ENCODE data around the gene FCHSD1.

FCHSD1 gene

GRCh38 chr5:141598391-141599345 lies 52.5 kb downstream of the FCHSD1 start:
- no peak for TF ChIP-seq CTCF (IDR thresholded peaks at IDR 0.05; ENCODE audit: low read length, missing control alignments)
- H3K4me3 ChIP-seq (replicated peaks; ENCODE audit: low read depth, low read length) = no peak overlapping the region
- DNase-seq (ENCODE audit: low read depth) = no peak

- no peak for TF ChIP-seq CTCF (IDR thresholded peaks at IDR 0.05; ENCODE audit: low read length, missing control alignments)
- H3K4me3 ChIP-seq (replicated peaks; ENCODE audit: low read depth, low read length) = no peak overlapping the region
- DNase-seq (ENCODE audit: low read depth) = no peak
Measured at GRCh38 chr5:141597814-141598213, 53.4 kb downstream of the FCHSD1 start.

GRCh38 chr5:141597394-141597793 lies 53.8 kb downstream of the FCHSD1 start:
- no peak overlapping the region for H3K4me3 ChIP-seq (replicated peaks; ENCODE audit: low read depth, low read length)
- no peak for TF ChIP-seq CTCF (IDR thresholded peaks at IDR 0.05; ENCODE audit: low read length, missing control alignments)
- no peak for DNase-seq (ENCODE audit: low read depth)

- H3K4me3 ChIP-seq (replicated peaks; ENCODE audit: low read depth, low read length) = no peak overlapping the region
- DNase-seq (ENCODE audit: low read depth) = no peak
- no peak for TF ChIP-seq CTCF (IDR thresholded peaks at IDR 0.05; ENCODE audit: low read length, missing control alignments)
Measured at GRCh38 chr5:141596867-141597266, 54.4 kb downstream of the FCHSD1 start.

DNA sequence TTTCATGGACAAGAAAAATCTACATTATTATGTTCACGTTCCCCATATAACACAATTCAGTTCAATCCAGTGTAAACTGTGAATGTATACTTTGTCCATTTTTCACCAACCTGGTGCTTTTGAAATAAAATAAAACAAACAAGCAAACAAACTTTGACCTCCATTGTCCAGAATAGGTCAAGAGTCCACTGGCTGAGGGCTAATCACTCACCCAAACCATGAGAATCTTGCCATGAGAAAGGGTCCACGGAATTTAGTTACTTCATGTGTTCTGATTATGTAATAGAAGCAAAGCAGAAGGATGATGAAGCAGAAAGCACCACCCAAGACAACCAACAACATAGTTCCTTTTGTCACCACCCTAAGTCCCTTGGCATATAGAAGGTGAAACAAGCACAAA lies 61.1 kb downstream of the FCHSD1 start:
- TF ChIP-seq CTCF (IDR thresholded peaks at IDR 0.05; ENCODE audit: low read length, missing control alignments) = no peak
- no peak for DNase-seq (ENCODE audit: low read depth)
- no peak overlapping the region for H3K4me3 ChIP-seq (replicated peaks; ENCODE audit: low read depth, low read length)

Measured in fibroblast of pulmonary artery (primary cell).